Thyroid gland (tissue), 4 donors: Measurements from ENCODE around the gene FTH1. TPM values are rescaled to one million over a fixed set of nuclear protein-coding genes. Genes with fewer than 3 reads are reported as not detected.

Experiments used
- DNase-seq, 2 donors: peaks; one replicate each; pipeline ENCODE4 v3.0.0-alpha.2; 2019
- H3K27ac ChIP-seq, 3 donors: fragments of 200-600 bp; sonication (generic); 1 replicate in 2 of 3; 2 replicates in 1 of 3; pipeline ENCODE4 v1.5.1; 2016 to 2019; ENCODE audit warnings: mild to moderate bottlenecking in 1 of 3, moderate library complexity in 1 of 3
- H3K27me3 ChIP-seq: fragments of 200-600 bp; sonication (generic); one replicate; pipeline ENCODE4 v1.5.1; 2019
- H3K36me3 ChIP-seq, 2 donors: fragments of 200-600 bp; sonication (generic); one replicate each; pipeline ENCODE4 v1.5.1; 2016 to 2019
- H3K4me1 ChIP-seq, 2 donors: fragments of 200-600 bp; sonication (generic); one replicate each; pipeline ENCODE4 v1.5.1; 2017 to 2019
- H3K4me3 ChIP-seq, 3 donors: fragments of 200-600 bp; sonication (generic); replicated peaks in 1 of 3; 1 replicate in 2 of 3; 2 replicates in 1 of 3; pipeline ENCODE4 v1.5.1; 2016; ENCODE audit warnings: mild to moderate bottlenecking in 1 of 3
- H3K9me3 ChIP-seq: fragments of 200-600 bp; sonication (generic); one replicate; pipeline ENCODE4 v1.5.1; 2017
- POLR2A ChIP-seq, 2 donors: fragments of 450-650 bp; IDR thresholded peaks; one replicate each; pipeline ENCODE4 v1.6.1; 2017; ENCODE audit warnings: antibody characterized with exemption in 2 of 2, mild to moderate bottlenecking in 2 of 2, moderate library complexity in 1 of 2
- WGBS, 2 donors: methylation state at CpG; one replicate each; pipeline ENCODE4 v1.1.5; 2017; 5-methylcytosine and 5-hydroxymethylcytosine counted together
- intact Hi-C: fragments of 100-400 bp; cut with DNase I; formaldehyde crosslinking; loops from one replicate; pipeline ENCODE4 v1.15.1; 2023
- total RNA-seq, 4 donors: library from RNA; depleted of rRNA; stranded (reverse); fragments of >200 nt; gene quantifications; one replicate each; pipeline ENCODE4 v1.2.3, GENCODE V29; 2016
- TF ChIP-seq, protein P1 (sequence below), 6 experiments: fragments of 200-600 bp in 3 of 6; fragments of 450-650 bp in 3 of 6; sonication (generic) in 3 of 6; IDR thresholded peaks; one replicate each; pipeline ENCODE4 v1.5.1; 2016 to 2019; ENCODE audit warnings: antibody characterized with exemption in 6 of 6, mild to moderate bottlenecking in 2 of 6, inconsistent platforms in 1 of 6, moderate library complexity in 1 of 6

Gene FTH1
- total RNA-seq, 4 donors from 2014 or later, result 2,377 to 4,120 (median 2,918) TPM

DNA sequence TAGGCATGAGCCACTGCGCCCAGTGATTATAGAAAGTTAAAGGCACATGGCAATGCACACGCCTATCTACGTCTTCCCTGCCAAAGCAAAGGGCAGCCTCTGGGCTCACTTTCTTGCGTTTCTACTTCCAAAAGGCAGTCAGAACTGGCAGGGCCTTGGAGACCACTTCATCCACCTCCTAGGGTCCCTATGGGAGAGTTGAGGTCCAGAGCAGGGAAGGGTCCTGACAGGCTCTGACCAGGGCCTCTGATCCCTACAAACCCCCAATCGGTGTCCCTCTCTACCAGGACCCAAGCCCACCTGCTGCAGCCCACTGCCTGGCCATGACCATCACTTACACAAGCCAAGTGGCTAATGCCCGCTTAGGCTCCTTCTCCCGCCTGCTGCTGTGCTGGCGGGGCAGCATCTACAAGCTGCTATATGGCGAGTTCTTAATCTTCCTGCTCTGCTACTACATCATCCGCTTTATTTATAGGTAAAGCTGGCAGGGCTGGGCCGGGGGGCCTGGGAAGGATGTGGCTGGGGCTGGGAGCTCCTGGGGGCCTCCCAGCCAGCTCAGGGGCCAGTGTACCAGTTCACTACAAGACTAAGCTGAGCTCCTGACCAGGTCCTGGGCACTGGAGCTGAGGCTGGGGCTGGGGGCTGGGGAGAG lies 15.8 kb downstream of the FTH1 start:
- no peak overlapping the region for H3K27ac ChIP-seq
- H3K4me3 ChIP-seq, result no peak overlapping the region
- intact Hi-C loops, result no loop called here
- H3K9me3 ChIP-seq, result no peaks in the 10 kb centered on the region
- WGBS, 2 donors, result 90 to 98% methylated on average over 7 to 11 of the region's 11 CpGs
- DNase-seq, result no peak
- H3K27me3 ChIP-seq, result no peaks in the 10 kb centered on the region
- no peaks in the 10 kb centered on the region for H3K36me3 ChIP-seq
- TF ChIP-seq POLR2A (IDR thresholded peaks at IDR 0.05), result no peak
- TF ChIP-seq, protein P1, sequence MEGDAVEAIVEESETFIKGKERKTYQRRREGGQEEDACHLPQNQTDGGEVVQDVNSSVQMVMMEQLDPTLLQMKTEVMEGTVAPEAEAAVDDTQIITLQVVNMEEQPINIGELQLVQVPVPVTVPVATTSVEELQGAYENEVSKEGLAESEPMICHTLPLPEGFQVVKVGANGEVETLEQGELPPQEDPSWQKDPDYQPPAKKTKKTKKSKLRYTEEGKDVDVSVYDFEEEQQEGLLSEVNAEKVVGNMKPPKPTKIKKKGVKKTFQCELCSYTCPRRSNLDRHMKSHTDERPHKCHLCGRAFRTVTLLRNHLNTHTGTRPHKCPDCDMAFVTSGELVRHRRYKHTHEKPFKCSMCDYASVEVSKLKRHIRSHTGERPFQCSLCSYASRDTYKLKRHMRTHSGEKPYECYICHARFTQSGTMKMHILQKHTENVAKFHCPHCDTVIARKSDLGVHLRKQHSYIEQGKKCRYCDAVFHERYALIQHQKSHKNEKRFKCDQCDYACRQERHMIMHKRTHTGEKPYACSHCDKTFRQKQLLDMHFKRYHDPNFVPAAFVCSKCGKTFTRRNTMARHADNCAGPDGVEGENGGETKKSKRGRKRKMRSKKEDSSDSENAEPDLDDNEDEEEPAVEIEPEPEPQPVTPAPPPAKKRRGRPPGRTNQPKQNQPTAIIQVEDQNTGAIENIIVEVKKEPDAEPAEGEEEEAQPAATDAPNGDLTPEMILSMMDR (IDR thresholded peaks at IDR 0.05), result no peak
- H3K4me1 ChIP-seq, result peaks cover 12 to 26% of the 10 kb centered on the region in 2 donors

DNA sequence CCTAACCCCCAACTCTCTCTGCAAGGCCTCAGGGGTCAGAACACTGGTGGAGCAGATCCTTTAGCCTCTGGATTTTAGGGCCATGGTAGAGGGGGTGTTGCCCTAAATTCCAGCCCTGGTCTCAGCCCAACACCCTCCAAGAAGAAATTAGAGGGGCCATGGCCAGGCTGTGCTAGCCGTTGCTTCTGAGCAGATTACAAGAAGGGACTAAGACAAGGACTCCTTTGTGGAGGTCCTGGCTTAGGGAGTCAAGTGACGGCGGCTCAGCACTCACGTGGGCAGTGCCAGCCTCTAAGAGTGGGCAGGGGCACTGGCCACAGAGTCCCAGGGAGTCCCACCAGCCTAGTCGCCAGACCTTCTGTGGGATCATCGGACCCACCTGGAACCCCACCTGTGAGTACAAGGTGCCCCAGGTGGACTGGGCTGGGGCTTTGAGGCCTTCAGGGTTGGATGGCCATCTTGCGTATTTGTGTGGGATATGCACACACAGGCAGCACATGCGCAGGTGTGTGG lies 17.3 kb downstream of the FTH1 start, which contains the start of gene BEST1:
TSS of gene BEST1 (plus strand) at position 317 of the 513 bp plus-strand sequence. CDS start 1,456 bp downstream, outside the sequence.
- no peaks in the 10 kb centered on the region for H3K9me3 ChIP-seq

DNA sequence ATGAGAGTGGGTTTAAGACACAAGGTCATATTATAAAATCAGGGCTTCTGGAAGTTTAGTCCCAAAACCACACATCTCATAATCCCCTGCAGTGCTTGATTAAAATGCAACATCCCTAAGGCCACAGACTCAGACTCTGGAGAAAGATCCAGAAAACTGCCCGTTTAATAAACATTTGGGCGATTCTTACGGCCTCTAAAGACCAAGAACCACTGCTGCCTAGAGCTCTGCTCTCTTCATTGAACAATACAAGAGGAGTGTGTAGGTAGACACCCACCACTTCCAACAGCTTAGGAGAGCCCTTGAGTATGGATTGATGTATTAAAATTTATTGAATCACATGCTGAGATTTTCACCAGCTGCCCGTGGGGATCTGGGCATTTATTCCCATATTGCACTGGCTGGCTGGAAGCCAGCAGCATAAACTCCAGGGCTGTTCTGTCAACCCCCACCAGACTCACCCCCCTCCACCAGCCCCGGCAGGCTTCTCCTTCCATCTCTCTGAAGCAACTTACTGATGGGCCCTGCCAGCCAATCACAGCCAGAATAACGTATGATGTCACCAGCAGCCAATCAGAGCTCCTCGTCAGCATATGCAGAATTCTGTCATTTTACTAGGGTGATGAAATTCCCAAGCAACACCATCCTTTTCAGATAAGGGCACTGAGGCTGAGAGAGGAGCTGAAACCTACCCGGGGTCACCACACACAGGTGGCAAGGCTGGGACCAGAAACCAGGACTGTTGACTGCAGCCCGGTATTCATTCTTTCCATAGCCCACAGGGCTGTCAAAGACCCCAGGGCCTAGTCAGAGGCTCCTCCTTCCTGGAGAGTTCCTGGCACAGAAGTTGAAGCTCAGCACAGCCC lies 18.0 kb downstream of the FTH1 start:
- WGBS, 2 donors, result 46 to 49% methylated on average over 9 of the region's 9 CpGs

More for the DNA sequence above, 17.3 kb downstream of the FTH1 start, which contains the start of gene BEST1:
- 92 to 93% methylated on average over 6 to 8 of the region's 8 CpGs for WGBS, 2 donors
- Histone ChIP-seq H3K36me3 (no peaks in the 10 kb centered on the region), H3K27ac (no peak within 1 kb of the TSS), H3K4me1 (peaks cover 5 to 16% of the 10 kb centered on the region in 2 donors), H3K27me3 (no peaks in the 10 kb centered on the region), H3K4me3 (no peak within 1 kb of the TSS)
- no peak for DNase-seq
- intact Hi-C loops, result no loop called here
- no peak for TF ChIP-seq POLR2A (IDR thresholded peaks at IDR 0.05)
- TF ChIP-seq, protein P1 (IDR thresholded peaks at IDR 0.05), result no peak

DNA sequence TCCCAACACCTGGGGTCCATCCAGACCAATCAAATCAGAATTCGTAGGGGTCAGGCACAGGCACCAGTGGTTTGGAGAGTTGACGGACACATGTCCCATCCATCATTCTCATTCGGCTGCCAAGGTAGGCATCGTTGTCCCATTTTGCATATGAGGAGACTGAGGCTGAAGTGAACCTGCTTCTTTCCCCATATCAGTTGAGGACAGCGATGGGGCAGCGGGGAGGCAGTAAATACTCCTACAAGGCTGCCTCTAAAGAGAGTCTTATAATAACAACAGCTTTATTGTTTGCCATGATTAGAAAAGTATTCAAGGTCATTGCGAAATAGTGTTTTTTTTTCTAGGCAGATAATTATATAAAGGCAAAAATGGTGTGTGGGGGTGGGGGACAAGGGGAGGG lies 18.9 kb downstream of the FTH1 start:
- Histone ChIP-seq H3K9me3 (no peaks in the 10 kb centered on the region), H3K27ac (no peak overlapping the region), H3K27me3 (no peaks in the 10 kb centered on the region), H3K36me3 (no peaks in the 10 kb centered on the region), H3K4me3 (no peak overlapping the region), H3K4me1 (peaks cover 5 to 11% of the 10 kb centered on the region in 2 donors)
- TF ChIP-seq, protein P1 (IDR thresholded peaks at IDR 0.05), result no peak
- no peak for TF ChIP-seq POLR2A (IDR thresholded peaks at IDR 0.05)
- intact Hi-C loops, result loop anchor here (5.0 kb wide), 3 partner anchors 46 to 151 kb away; no protein-coding TSS in a partner anchor
- WGBS, 2 donors, result 89% methylated on average over 7 of the region's 7 CpGs
- no peak for DNase-seq

More for the DNA sequence above, 18.0 kb downstream of the FTH1 start:
- no peaks in the 10 kb centered on the region for H3K27me3 ChIP-seq
- peak; percentile 30 to 42 for DNase-seq
- intact Hi-C loops, result loop anchor here (5.0 kb wide), 3 partner anchors 47 to 152 kb away; no protein-coding TSS in a partner anchor
- no peak overlapping the region for H3K27ac ChIP-seq
- peaks cover 5 to 11% of the 10 kb centered on the region in 2 donors for H3K4me1 ChIP-seq
- H3K4me3 ChIP-seq, result no peak overlapping the region
- no peaks in the 10 kb centered on the region for H3K36me3 ChIP-seq
- TF ChIP-seq, protein P1 (IDR thresholded peaks at IDR 0.05), result no peak
- peak in 1 of 2 donors; percentile 16 for TF ChIP-seq POLR2A (IDR thresholded peaks at IDR 0.05)
- H3K9me3 ChIP-seq, result no peaks in the 10 kb centered on the region
